Esophagus squamous epithelium (tissue), 4 donors: ENCODE measurements around the gene ACVR1B.

ENCODE experiments used
- POLR2A ChIP-seq, 4 donors: fragments of 450-650 bp; IDR thresholded peaks; one replicate each; pipeline ENCODE4 v1.6.1; 2017; ENCODE audit warnings: antibody characterized with exemption in 4 of 4, mild to moderate bottlenecking in 4 of 4, moderate library complexity in 3 of 4
- TF ChIP-seq, protein P1 (sequence below), 6 experiments: fragments of 450-650 bp in 4 of 6; fragments of 200-600 bp in 2 of 6; sonication (generic) in 2 of 6; IDR thresholded peaks; one replicate each; pipeline ENCODE4 v1.5.1; 2016 to 2019; ENCODE audit warnings: antibody characterized with exemption in 6 of 6, mild to moderate bottlenecking in 4 of 6, moderate library complexity in 4 of 6

DNA sequence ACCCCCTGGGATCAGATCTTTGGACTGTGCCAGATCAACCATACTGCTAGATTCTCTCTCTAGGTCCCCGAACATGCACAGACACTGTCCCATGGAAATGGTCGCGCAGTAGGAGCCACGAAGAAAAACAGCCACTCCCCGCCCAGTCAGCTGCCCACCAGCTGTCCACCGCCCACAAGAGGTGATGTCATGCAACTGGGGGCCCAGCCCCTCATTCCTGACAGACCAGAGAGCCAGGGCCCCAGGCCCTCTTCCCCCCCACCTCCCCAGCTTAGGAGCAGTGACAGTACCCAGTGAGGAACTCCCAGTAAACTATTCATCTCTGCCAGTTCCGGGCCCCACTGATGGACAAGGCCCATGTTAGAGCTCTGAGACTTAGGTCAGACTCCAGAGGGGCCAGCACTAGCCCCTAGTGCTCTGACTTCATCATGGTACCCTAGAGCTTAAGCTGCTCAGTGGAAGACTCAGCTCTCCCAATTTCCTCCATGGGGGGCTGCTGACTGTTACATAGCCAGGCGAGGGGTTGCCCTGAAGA is 51.6 kb downstream of the ACVR1B start:
- no peak for TF ChIP-seq POLR2A (IDR thresholded peaks at IDR 0.05)
- TF ChIP-seq, protein P1, sequence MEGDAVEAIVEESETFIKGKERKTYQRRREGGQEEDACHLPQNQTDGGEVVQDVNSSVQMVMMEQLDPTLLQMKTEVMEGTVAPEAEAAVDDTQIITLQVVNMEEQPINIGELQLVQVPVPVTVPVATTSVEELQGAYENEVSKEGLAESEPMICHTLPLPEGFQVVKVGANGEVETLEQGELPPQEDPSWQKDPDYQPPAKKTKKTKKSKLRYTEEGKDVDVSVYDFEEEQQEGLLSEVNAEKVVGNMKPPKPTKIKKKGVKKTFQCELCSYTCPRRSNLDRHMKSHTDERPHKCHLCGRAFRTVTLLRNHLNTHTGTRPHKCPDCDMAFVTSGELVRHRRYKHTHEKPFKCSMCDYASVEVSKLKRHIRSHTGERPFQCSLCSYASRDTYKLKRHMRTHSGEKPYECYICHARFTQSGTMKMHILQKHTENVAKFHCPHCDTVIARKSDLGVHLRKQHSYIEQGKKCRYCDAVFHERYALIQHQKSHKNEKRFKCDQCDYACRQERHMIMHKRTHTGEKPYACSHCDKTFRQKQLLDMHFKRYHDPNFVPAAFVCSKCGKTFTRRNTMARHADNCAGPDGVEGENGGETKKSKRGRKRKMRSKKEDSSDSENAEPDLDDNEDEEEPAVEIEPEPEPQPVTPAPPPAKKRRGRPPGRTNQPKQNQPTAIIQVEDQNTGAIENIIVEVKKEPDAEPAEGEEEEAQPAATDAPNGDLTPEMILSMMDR (IDR thresholded peaks at IDR 0.05), result no peak
